ENCODE results near the gene PIBF1.

The PIBF1 gene

DNA sequence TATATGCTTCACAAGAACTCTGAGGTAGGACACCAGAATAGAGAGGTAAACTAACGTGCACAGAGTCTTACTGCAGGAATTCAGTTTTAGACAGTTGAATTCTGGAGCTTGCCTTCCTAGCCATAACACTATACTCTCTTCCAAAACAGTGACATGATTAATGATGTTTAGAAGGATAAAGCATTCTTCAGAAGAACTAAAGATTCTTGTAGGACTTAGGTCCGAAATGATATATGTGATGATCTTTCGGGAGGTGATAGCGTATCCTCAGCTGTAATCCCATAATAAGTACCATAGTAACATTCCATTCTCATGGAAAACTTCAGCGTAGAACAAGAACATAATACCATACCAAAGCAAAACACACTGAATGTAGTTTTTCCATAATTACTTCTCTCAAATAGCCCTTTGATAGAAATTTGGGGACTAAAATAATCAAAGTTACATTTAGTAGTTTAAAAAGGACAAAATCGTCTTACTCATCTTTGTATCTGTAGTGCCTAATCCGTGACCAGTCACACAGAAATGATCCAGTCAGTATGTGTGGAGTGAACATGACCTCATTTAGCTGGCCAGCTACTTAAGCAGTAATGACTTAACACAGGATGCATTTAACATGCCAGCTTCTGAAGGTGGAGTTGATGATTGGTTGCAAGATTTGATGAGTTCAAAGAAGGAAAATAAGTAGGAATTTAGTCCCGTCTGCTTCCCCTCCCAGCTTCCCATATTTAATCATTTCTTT is 38.4 kb downstream of the PIBF1 start:
- Histone ChIP-seq H3K9me3 (ENCODE audit: insufficient read depth, low read length, severe bottlenecking) (no peaks in the 10 kb centered on the region), H3K27ac (ENCODE audit: low read length) (no peak overlapping the region), H3K4me3 (ENCODE audit: low read depth in 1 of 2, low read length in 2 of 2) (no peak overlapping the region), H3K4me2 (ENCODE audit: insufficient read depth, low read length) (no peak overlapping the region), H3K4me1 (ENCODE audit: insufficient read depth, low read length) (no peaks in the 10 kb centered on the region), H3K27me3 (ENCODE audit: insufficient read depth, low read length, poor library complexity) (no peaks in the 10 kb centered on the region), H3K9ac (ENCODE audit: low read depth, low read length) (no peak overlapping the region), H3K79me2 (ENCODE audit: insufficient read depth, low read length) (no peaks in the 10 kb centered on the region), H2AFZ (ENCODE audit: low read depth, low read length) (no peak overlapping the region), H3K36me3 (ENCODE audit: insufficient read depth, low read length) (peaks cover 46% of the 10 kb centered on the region; the same call in 1 of the 2 replicates), H4K20me1 (ENCODE audit: insufficient read depth, low read length) (no peaks in the 10 kb centered on the region)
- DNase-seq (no peak), ATAC-seq (ENCODE audit: insufficient read depth, low read depth) (no peak)
- no peak for TF ChIP-seq EZH2 (IDR thresholded peaks at IDR 0.05; ENCODE audit: borderline replicate concordance, low read depth, low read length, severe bottlenecking)
- TF ChIP-seq, protein P1, sequence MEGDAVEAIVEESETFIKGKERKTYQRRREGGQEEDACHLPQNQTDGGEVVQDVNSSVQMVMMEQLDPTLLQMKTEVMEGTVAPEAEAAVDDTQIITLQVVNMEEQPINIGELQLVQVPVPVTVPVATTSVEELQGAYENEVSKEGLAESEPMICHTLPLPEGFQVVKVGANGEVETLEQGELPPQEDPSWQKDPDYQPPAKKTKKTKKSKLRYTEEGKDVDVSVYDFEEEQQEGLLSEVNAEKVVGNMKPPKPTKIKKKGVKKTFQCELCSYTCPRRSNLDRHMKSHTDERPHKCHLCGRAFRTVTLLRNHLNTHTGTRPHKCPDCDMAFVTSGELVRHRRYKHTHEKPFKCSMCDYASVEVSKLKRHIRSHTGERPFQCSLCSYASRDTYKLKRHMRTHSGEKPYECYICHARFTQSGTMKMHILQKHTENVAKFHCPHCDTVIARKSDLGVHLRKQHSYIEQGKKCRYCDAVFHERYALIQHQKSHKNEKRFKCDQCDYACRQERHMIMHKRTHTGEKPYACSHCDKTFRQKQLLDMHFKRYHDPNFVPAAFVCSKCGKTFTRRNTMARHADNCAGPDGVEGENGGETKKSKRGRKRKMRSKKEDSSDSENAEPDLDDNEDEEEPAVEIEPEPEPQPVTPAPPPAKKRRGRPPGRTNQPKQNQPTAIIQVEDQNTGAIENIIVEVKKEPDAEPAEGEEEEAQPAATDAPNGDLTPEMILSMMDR (IDR thresholded peaks at IDR 0.05; ENCODE audit: borderline replicate concordance, extremely low read depth, low read length, poor library complexity, severe bottlenecking): no peak

DNA sequence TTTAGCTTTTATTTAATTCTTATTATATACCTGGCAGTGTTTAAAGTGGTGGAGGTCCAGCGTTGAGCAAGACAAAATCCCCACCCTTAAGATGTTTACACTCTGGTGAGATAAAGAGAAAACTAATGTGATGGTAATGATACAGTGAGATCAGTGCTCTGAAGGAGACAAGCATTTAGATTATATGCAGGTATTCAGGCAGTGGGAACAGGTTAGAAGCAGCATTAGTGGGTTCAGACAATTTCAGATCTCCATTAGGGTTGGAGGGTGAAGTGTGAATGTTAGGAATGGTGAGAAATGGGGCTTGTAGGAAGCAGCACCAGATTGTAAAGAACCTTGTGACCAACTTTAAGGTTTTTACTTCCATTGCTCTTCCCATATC is 39.0 kb downstream of the PIBF1 start:
- Histone ChIP-seq H3K36me3 (ENCODE audit: insufficient read depth, low read length) (peaks cover 44% of the 10 kb centered on the region; the same call in 1 of the 2 replicates), H3K27ac (ENCODE audit: low read length) (no peak overlapping the region), H3K4me2 (ENCODE audit: insufficient read depth, low read length) (no peak overlapping the region), H3K9ac (ENCODE audit: low read depth, low read length) (no peak overlapping the region), H3K27me3 (ENCODE audit: insufficient read depth, low read length, poor library complexity) (no peaks in the 10 kb centered on the region), H4K20me1 (ENCODE audit: insufficient read depth, low read length) (no peaks in the 10 kb centered on the region), H3K9me3 (ENCODE audit: insufficient read depth, low read length, severe bottlenecking) (no peaks in the 10 kb centered on the region), H3K4me3 (ENCODE audit: low read depth in 1 of 2, low read length in 2 of 2) (no peak overlapping the region), H3K79me2 (ENCODE audit: insufficient read depth, low read length) (no peaks in the 10 kb centered on the region), H2AFZ (ENCODE audit: low read depth, low read length) (no peak overlapping the region), H3K4me1 (ENCODE audit: insufficient read depth, low read length) (no peaks in the 10 kb centered on the region)
- DNase-seq (no peak), ATAC-seq (ENCODE audit: insufficient read depth, low read depth) (no peak)
- TF ChIP-seq, protein P1 (IDR thresholded peaks at IDR 0.05; ENCODE audit: borderline replicate concordance, extremely low read depth, low read length, poor library complexity, severe bottlenecking): no peak
- no peak for TF ChIP-seq EZH2 (IDR thresholded peaks at IDR 0.05; ENCODE audit: borderline replicate concordance, low read depth, low read length, severe bottlenecking)

- Histone ChIP-seq H3K9ac (ENCODE audit: low read depth, low read length) (no peak overlapping the region), H3K4me2 (ENCODE audit: insufficient read depth, low read length) (no peak overlapping the region), H3K4me1 (ENCODE audit: insufficient read depth, low read length) (no peaks in the 10 kb centered on the region), H4K20me1 (ENCODE audit: insufficient read depth, low read length) (no peaks in the 10 kb centered on the region), H3K27me3 (ENCODE audit: insufficient read depth, low read length, poor library complexity) (no peaks in the 10 kb centered on the region), H3K9me3 (ENCODE audit: insufficient read depth, low read length, severe bottlenecking) (no peaks in the 10 kb centered on the region), H3K79me2 (ENCODE audit: insufficient read depth, low read length) (no peaks in the 10 kb centered on the region), H3K36me3 (ENCODE audit: insufficient read depth, low read length) (peaks cover 50% of the 10 kb centered on the region), H3K27ac (ENCODE audit: low read length) (no peak overlapping the region), H2AFZ (ENCODE audit: low read depth, low read length) (no peak overlapping the region), H3K4me3 (ENCODE audit: low read depth in 1 of 2, low read length in 2 of 2) (no peak overlapping the region)
- no peak for TF ChIP-seq EZH2 (IDR thresholded peaks at IDR 0.05; ENCODE audit: borderline replicate concordance, low read depth, low read length, severe bottlenecking)
- TF ChIP-seq, protein P1 (IDR thresholded peaks at IDR 0.05; ENCODE audit: borderline replicate concordance, extremely low read depth, low read length, poor library complexity, severe bottlenecking): no peak
- ATAC-seq (ENCODE audit: insufficient read depth, low read depth) (no peak), DNase-seq (no peak)
Measured at GRCh38 chr13:72823081-72823480, 41.1 kb downstream of the PIBF1 start.

Data from DND-41 (cell line).